ENCODE measurements around the gene PTCD3.

The PTCD3 gene

DNA sequence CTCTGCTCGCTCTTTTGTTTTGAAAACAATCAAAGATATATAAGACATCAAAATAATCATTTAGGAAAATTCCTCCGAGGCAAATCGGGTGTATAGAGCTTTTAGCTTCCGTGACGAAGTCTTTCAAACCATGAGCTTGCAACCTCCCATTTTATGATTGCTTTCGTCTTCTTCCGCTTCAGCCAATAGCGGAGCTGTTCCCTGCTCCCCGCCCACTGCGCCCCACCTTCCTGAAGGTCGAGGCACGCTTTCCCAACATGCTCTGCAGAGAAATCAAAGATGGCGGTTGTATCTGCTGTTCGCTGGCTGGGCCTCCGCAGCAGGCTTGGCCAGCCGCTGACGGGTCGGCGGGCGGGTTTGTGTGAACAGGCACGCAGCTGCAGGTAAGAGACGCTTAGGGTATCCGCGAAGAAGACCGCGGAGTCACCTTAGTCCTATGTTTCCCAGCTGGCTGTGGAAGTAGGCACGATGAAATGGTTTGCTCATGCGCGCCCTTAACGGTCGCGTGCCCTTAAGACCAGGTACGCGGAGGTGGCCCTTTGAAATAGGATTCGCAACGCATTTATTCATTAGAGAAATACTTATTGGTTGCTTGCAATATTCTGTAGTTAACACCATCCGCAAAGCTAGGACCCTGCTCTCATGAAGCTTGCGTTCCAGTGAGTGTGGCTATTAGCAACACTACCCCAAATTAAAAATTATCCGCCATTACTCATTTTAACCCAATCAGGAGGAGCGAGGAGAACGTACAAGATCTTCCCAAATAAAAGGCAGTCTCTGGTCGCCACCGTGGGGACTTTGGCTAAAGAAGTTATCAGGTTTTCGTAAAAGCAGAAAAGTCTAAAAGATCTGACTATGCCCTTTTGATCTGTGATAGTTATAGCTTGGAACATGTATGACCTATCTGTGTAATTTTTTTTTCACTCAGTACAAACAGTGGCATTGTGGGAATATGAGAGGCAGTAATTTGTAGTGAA is at the start of gene PTCD3:
TSS of gene PTCD3 (plus strand) at position 267 of the 977 bp plus-strand sequence. CDS start at position 280, 13 bp downstream.
- peak; percentile 97 for DNase-seq (ENCODE audit: low spot score)

DNA sequence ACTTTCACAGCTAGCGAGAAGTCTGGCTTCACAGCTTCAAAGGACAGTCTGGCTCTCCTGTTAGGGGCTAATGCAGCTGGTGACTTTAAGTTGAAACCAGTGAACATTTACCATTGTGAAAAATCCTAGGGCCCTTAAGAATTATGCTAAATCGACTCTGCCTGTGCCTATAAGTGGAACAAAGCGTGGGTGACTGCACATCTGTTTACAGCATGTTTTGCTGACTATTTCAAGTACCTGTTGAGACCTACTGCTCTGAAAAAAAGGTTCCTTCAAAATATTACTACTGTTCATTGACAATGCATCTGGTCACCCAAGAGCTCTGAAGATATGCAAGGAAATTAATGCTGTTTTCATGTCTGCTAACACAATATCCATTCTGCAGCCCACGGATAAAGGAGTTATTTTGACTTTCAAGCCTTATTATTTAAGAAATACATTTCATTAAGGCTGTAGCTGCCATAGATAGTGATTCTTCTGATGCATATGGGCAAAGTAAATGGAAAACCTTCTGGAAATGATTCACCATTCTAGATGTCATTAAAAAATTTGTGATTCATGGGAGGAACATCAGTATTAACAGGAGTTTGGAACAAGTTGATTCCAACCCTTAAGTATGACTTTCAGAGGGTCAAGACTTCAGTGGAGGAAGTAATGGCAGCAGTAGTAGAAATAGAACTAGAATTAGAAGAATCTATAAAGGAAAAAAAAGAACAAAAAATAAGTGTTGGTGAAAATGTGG is 49.3 kb upstream of the PTCD3 start:
- DNase-seq (ENCODE audit: low spot score), result no peak

DNA sequence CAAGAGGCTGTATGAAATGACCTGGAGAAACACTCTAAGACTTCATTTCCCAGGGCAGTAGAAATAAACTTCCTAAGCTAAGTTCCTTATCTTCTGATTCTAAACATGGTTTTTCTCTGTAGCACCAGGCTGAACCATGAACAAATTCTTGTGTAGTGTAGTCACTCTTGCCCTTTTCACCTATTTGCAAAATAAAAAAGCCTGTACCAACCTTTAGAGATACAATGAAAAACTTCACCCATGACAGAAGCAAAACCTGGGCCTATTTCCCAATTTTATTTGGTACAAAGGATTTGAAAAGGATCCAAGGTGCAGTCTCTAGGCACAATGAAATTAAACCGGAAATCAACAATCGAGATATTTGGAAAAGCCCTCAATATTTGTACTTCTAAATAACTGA is 44.0 kb upstream of the PTCD3 start:
- DNase-seq (ENCODE audit: low spot score), result no peak

DNA sequence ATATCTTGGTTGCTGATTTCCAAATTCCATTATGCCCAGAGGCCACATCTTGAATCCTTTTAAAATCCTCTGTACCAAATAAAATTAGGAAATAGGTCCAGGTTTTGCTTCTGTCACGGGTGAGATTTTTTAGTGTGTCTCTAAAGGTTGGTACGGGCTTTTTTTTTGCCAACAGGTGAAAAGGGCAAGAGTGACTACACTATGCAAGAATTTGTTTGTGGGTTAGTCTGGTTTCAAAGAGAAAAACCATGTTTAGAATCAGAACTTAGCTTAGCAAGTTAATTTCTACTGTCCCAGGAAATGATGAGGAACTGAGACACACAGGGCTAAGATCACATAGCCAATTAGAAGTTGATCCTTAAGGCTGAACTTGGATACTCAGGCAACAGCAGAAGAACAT is 42.0 kb upstream of the PTCD3 start:
- DNase-seq (ENCODE audit: low spot score), result no peak

DNA sequence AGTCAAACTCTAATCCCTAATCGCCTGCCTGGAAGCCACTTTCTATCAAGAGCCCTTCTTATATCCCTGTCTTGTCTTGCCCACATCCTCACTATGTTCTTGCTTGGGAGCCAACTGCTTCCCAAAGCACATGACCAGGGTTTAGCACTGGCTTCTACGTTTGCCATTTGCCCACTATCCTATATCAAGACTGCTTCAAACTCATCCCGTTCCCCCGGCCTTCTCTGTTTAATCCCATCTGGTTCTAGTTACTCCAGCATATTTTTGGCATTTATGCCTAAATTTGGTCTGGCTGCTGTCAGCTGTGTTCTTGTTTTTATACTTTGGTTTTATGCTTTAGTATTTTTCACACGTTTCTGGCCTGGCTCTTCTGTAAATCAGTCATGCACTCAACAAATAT is 40.5 kb upstream of the PTCD3 start:
- no peak for DNase-seq (ENCODE audit: low spot score)

DNA sequence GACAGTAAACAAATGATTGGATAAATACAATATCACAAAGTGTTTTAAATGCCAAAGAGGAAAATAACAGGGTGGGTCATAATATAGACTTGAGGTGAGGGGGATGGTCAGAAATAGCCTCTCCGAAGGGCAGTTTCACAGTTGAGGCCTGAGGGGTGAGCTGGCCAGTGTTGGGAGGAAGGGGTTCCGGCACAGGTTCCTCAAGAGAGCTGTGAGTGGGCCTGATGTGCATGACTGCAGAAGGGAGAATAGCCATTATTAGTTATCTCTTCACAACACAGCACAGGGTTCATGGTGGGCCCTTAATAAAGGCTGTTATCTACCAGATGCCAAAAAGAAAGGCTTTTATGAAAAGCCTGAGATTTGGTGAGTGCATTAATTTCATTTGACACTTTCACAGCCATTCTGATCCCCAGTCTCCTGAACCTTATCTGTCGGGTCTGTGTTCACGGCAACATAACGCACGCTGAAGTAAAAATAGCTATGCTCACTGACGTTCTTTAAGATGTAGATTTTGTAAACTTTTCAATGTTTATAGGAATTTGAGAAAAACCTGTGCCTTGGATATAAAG is 39.9 kb upstream of the PTCD3 start:
- DNase-seq (ENCODE audit: low spot score), result no peak

DNA sequence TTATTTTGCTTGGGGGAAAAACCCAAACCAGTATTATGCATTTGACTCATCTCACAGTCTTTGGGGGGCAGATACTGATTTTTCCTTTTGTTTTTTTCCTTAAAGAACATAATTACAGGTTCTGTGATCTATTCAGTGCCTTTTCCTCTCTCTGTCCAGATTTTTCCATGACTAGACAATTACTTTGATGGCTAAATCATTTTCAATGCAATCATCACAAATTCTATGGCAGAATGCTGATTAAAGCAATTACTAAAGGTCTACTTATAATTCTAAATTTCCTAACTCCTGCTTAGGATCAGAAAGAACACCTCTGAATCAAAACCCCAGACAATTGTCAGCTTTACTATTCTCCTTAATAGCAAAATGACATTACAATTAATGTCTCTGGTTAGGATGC is 39.1 kb upstream of the PTCD3 start:
- no peak for DNase-seq (ENCODE audit: low spot score)

DNA sequence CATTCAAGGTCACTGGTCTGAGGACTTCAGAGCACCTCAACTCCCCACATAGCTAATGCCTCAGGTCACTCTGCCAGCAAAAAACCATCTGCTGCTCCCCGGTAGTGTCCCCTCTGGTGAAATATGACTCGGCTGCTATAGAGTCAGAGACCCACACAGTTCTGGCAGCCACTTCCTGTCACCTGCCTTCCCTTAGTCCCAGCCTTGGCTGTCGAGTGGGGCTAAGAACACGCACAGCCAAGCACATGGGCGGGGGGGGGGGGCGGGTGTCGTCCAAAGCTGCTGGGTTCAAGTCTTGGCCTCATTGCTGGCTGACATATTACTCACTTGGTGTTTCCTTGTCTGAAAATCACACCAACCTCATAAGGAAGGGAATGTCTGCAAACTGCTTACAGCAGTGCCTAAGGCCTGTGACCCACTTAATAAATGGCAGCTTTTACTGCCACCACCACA is 37.9 kb upstream of the PTCD3 start:
- DNase-seq (ENCODE audit: low spot score), result no peak

DNA sequence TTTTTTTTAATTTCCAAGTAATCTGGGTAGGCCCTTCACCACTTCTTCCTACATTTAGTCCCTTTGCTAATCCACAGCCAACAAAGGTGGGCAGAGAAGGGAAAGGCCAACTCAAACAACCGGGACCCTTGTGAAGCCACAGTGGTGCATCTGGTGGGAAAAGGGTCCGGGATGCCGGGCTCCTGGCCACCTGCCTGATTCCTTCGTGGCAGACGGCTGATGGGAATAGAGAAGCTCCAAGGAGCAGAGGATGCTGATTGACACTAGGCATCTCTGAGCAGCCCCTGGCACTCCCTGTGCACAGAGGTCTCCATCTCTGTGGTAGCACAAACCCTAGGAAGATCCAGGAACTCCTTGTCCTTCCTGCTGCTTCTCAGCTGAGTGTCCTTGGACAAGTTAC is 37.4 kb upstream of the PTCD3 start:
- DNase-seq (ENCODE audit: low spot score), result no peak

DNA sequence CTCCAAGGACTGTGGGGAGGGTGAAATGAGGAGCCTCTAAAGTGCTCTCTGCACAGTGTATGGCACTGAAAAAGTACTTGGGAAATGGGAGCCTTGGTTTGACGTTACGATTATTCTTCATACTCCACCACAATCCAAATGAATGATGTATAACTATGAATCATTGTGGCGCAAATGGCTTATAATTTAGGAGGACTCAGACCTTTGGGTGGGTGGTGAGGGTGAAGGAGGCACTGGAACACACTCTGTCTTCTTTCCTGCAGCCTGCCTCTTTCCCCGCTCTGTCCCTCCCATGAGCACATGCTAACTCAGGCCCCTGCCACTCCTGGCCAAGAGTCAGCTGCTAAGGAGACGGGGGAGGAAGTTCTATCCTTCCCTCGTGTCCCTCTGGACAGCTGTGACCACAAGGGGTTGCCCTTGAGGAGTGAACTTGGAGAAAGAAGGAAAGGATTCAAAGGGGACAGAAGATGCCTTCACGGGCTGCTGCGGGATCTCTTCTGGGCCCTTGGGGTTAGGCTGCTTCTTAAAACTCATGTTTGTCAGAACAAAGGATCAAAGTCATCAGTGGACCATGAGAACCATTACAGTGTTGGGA is 36.8 kb upstream of the PTCD3 start:
- no peak for DNase-seq (ENCODE audit: low spot score)

DNA sequence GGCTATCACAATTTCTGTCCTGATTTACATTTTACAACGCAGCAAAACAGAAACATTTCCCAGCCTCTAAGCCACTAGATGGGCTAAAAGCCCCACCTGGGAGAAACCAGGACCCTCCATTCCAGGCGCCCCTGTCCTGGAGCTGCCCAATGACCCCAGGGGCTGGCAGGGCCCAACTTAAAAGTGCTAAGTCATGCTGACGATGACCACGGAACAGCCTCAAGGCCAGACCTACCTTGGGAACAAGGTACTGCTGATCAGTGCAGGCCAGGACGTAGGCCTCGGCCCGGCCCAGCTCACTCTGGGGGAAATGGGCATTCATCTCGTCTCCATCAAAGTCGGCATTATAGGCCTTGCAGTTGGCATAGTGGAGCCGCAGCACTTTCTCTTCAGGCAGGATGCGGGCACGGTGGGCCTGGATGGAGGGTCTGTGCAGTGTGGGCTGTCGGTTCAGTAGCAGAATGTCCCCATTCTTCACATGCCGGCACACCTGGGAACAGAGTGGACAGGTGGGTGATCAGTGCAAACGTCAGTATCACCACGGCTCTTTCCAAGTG is 36.2 kb upstream of the PTCD3 start:
- no peak for DNase-seq (ENCODE audit: low spot score)

DNA sequence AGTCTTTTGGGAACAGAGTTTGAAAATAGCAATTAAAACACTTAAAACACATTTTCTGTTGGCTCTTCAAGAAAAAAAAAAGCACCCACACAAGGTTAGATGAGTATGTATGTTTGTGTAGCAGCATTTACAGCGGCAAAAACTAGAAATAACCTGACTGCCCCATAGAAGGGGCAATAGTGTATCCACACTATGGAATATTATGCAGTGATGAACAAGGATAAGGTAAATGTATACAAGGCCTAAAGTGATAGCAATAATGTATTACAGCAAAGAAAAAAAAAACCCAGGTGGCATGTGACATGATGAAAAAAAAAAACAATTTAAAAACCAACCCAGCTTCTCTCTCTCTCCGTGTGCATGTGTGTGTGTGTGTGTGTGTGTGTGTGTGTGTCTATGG is 35.2 kb upstream of the PTCD3 start:
- no peak for DNase-seq (ENCODE audit: low spot score)

DNA sequence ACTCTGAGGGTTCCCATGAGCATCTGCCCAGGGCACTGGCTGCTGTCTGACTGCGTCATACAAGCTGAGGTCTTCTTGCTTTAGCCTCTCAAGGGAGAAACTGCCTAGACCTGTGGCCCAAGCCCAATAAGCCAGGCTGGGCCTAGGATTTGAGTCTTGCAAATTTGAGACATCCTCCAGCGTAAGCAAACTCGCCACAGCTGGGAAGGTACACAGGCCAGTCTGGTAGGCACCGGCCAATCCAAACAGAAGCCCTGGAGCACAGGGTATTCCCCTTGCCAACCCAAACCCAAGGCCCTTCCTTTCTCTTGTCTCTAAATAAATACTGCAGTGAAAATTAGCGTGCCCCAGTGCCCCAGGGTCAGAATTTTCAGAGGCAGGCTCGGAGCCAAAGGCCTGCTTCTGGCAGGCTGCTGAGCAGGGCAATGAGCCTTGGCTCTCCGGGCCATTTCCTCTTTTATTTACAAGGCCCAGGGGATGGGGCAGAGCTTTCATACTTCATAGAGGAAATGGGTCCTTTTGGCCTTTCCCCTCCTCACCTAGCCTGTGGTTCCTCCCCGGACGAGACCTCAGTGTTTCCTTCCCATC is 33.7 kb upstream of the PTCD3 start:
- peak; percentile 40 for DNase-seq (ENCODE audit: low spot score)

DNA sequence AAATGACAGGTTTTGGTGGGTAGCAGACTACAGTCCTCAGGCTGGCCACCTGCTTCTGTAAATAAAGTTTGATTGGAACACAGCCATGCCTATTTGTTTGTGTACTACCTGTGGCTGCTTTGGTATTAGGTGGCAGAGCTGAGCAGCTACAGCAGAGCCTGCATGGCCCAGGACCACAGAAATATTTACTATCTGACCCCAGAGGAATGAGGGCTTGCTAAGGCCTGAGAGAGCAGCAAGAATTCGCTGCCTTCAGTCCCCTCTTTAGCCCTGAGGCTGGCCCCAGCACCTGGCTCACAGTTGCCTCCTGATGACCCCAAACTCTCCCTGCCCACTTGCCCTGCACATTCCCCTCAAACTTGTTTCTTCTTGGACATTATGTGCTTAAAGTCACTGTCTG is 32.8 kb upstream of the PTCD3 start:
- DNase-seq (ENCODE audit: low spot score), result no peak

DNA sequence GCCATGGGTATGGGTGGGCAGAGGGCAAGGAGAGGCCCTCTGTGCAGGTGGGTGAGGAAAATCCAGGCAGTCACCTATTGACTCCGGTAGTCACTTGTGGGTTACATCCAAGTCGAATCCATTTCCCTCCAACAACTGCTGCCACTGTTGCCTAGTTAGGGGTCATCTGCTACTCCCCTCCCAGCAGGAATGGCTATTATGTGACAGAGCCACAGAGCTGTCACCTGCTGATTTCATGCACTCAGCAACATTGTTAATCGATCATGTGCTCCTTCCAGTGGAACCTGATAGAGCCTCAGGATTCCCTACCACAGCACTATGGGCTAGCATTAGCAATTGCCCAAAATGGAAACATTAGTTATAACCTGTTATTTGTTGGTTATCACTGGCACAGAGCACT is 31.8 kb upstream of the PTCD3 start:
- DNase-seq (ENCODE audit: low spot score), result no peak

DNA sequence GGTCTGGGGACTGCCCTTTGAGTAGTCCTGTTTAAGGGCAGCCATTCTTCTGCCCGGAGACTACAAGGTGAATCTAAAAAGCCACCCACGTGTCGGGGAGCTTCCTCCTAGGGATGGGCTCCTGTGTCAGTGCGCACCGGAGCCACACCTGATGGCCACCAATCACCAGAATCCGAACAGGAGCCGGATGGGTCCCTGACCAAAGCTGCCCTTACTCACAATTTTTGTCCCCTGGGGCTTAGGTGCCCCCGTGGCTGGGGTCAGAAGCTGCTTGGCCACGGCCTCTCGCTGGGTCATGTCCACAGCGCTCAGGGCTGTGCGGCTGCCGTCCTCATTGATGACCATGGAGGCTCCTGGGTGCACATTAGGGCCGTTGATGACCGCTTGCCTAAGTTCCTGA is 31.2 kb upstream of the PTCD3 start:
- no peak for DNase-seq (ENCODE audit: low spot score)

DNA sequence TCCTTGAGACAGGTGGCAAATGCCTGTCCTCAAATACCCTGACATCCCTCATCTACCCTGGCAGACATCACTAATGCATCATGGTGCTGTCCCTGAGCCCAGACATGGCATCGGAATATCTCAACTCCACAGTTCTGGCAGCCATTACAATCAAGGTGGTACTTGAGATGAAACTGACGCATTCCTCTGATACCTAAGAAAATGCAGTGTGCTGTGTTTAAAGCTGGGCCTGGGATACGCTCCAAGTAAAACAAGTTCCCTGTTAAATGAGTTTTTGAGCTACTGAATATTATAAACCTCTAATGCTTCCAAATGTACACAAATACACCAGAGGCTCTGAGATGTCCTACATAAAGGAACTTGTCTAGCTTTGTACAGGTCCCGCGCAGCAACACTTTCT is 30.1 kb upstream of the PTCD3 start:
- DNase-seq (ENCODE audit: low spot score), result no peak

DNA sequence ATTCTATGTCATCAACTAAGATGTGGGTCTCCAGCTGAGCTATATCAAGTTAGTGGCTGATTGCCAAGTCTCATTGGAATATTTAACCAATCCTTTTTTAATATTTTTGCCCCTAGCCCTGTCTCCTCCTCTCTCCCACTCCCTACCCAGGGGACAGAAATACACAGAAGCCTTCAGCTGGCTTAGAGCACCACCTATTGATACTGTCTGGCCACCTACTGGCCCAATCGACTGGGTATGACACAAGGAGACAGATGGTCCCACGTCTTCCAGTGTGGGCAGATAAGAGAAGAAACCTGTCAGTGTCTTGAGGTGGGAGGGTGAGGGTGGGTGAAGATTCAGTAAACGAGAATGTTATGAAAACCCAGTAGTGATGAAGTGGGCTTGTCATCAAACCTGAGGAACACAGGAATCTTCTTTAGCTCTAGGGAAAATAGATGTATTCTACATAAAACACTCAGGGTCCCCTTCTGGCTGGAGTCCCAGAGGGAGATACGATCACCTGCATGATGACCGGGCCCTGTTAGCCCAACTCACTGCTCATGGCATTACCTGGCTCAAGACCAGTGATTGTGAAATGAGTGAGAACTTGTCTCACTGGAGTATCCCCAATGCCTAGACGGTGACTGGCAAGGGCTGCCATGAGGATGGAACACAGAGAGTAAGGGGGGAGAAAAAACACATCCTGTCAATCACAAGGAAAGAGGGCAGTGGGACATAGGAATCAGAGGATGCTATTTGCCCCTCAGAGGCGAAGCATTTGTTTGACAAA is 27.1 kb upstream of the PTCD3 start:
- peak; percentile 47 for DNase-seq (ENCODE audit: low spot score)

DNA sequence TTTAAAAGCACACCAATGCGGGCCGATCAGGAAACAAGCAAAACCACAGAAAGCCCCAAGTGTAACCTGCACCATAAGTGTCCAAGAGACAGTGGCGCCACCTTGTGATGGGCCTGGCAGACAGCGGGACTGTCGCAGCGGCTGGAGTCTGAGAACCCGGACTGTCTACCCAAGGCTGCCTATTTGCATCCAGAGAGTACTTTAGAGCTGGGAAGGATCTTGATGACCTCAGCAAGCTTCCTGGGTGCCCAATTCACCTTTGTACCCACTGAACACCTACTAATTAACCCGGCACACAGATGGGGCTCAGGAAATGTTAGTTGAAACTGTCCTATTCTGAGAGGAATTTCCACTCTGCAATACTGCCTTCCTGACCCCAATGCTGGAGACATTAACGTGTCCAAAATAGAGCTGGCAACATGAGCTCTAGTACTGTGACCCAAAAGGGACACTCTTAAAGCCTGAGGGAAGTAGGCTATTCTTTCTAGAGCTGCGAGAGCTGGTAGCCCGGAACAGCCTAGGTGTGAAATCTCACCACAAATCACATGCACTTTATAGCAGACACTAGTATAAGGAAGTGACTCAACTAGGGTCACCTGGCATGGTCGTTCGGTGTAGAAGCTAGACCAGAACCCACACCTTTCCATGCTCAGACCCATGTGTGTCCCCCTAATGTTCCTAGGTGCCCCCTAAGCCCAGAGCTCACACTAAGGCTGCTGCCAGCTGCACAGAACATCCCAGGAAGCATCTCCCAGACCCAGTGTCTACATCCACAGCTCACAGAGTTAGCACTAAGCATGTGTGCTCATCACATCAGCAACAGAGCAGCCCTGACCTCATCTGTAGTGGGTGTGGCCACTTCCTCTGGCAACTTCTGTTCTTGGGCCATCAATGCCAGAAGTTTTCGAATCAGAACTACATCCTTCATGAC is 25.8 kb upstream of the PTCD3 start:
- peak; percentile 85 for DNase-seq (ENCODE audit: low spot score)

DNA sequence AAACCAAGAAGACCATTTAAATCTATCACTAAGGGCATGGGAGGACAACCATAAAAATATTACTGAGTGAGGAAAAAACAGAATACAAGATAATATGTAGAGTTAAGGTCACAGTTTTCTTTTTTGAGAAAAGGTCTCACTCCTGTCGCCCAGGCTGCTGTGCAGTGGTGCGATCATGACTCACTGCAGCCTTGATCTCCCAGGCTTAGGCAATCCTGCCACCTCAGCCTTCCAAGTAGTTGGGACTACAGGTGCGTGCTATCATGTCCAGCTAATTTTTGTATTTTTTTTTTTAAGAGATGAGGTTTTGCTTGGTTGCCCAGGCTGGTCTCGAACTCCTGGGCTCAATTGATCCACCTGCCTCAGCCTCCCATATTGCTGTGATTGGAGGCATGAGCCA is 24.3 kb upstream of the PTCD3 start:
- no peak for DNase-seq (ENCODE audit: low spot score)
